CD14-positive monocyte (primary cell): Measurements from ENCODE around the gene ARF6. TPM values are rescaled to one million over a fixed set of nuclear protein-coding genes. Genes with fewer than 3 reads are reported as not detected.

Source experiments
- DNase-seq, 3 donors: peaks; one replicate each; pipeline ENCODE4 v3.0.0-alpha.2; 2011 to 2022
- H2AFZ ChIP-seq: 2 replicates; pipeline ENCODE4 v1.6.0; 2012; ENCODE audit warnings: mild to moderate bottlenecking, low read depth, low read length, inconsistent platforms; ENCODE audit not compliant: insufficient read depth, poor library complexity, severe bottlenecking
- H3K27ac ChIP-seq, 2 donors: 1 replicate in 1 of 2; 2 replicates in 1 of 2; pipeline ENCODE4 v1.5.1; 2012 to 2013; ENCODE audit warnings: low read length in 2 of 2, control low read depth in 1 of 2, inconsistent platforms in 1 of 2, low read depth in 1 of 2, mild to moderate bottlenecking in 1 of 2
- H3K27me3 ChIP-seq, 2 donors: one replicate each; pipeline versions ENCODE4 v1.6.0 to v1.6.1; 2011 to 2013; ENCODE audit warnings: low read length in 2 of 2; ENCODE audit not compliant: control insufficient read depth in 2 of 2, insufficient read depth in 2 of 2
- H3K36me3 ChIP-seq, 2 donors: replicated peaks in 1 of 2; 1 replicate in 1 of 2; 2 replicates in 1 of 2; pipeline versions ENCODE4 v1.5.1 to v1.6.1; 2012 to 2013; ENCODE audit warnings: low read length in 2 of 2, control low read depth in 1 of 2, inconsistent platforms in 1 of 2, mild to moderate bottlenecking in 1 of 2; ENCODE audit not compliant: insufficient read depth in 2 of 2, control insufficient read depth in 1 of 2
- H3K4me1 ChIP-seq, 2 donors: 1 replicate in 1 of 2; 2 replicates in 1 of 2; pipeline versions ENCODE4 v1.5.1 to v1.6.1; 2012 to 2013; ENCODE audit warnings: low read length in 2 of 2, control low read depth in 1 of 2, inconsistent platforms in 1 of 2, mild to moderate bottlenecking in 1 of 2, moderate library complexity in 1 of 2; ENCODE audit not compliant: insufficient read depth in 2 of 2, control insufficient read depth in 1 of 2
- H3K4me2 ChIP-seq: replicated peaks from 2 replicates; pipeline ENCODE3; 2012; ENCODE audit warnings: low read length, moderate library complexity, mild to moderate bottlenecking; ENCODE audit not compliant: poor library complexity, severe bottlenecking; ENCODE audit errors: extremely low read depth
- H3K4me3 ChIP-seq, 3 experiments: fragments of 200-600 bp in 1 of 3; sonication (generic) in 1 of 3; replicated peaks in 1 of 3; 1 replicate in 2 of 3; 2 replicates in 1 of 3; pipeline ENCODE4 v1.5.1; 2011 to 2013; ENCODE audit warnings: low read length in 3 of 3, mild to moderate bottlenecking in 3 of 3, control low read depth in 2 of 3, low read depth in 2 of 3, inconsistent platforms in 1 of 3, moderate library complexity in 1 of 3
- H3K79me2 ChIP-seq: 2 replicates; pipeline ENCODE4 v1.6.0; 2012; ENCODE audit warnings: mild to moderate bottlenecking, control low read depth, inconsistent platforms, low read length, moderate library complexity; ENCODE audit not compliant: insufficient read depth
- H3K9ac ChIP-seq: 2 replicates; pipeline ENCODE4 v1.6.0; 2017; ENCODE audit warnings: low read length, mild to moderate bottlenecking; ENCODE audit not compliant: insufficient read depth, poor library complexity, severe bottlenecking
- H3K9me3 ChIP-seq, 2 donors: replicated peaks in 1 of 2; 1 replicate in 1 of 2; 2 replicates in 1 of 2; pipeline versions ENCODE4 v1.5.1 to v1.6.1; 2012 to 2013; ENCODE audit warnings: low read length in 2 of 2, control low read depth in 1 of 2; ENCODE audit not compliant: control insufficient read depth in 1 of 2, insufficient read depth in 1 of 2
- H4K20me1 ChIP-seq: 2 replicates; pipeline ENCODE4 v1.6.0; 2012; ENCODE audit warnings: mild to moderate bottlenecking, low read length, control low read depth, moderate library complexity; ENCODE audit not compliant: insufficient read depth
- H3K27ac Mint-ChIP-seq, 7 donors: one replicate each; pipeline ENCODE4 v1.8.0; 2020; ENCODE audit warnings: mild to moderate bottlenecking in 7 of 7, mixed read lengths in 7 of 7, moderate library complexity in 6 of 7, inconsistent platforms in 2 of 7
- H3K27me3 Mint-ChIP-seq, 3 donors: one replicate each; pipeline ENCODE4 v1.8.0; 2021 to 2022; ENCODE audit warnings: low read depth in 3 of 3, mild to moderate bottlenecking in 3 of 3, mixed read lengths in 3 of 3, moderate library complexity in 3 of 3, inconsistent platforms in 1 of 3
- H3K36me3 Mint-ChIP-seq, 2 donors: one replicate each; pipeline ENCODE4 v1.8.0; 2020; ENCODE audit warnings: mixed read lengths in 2 of 2, inconsistent platforms in 1 of 2, mild to moderate bottlenecking in 1 of 2
- H3K4me1 Mint-ChIP-seq: one replicate; pipeline ENCODE4 v1.8.0; 2020; ENCODE audit warnings: mild to moderate bottlenecking, mixed read lengths
- H3K4me3 Mint-ChIP-seq, 2 donors: one replicate each; pipeline ENCODE4 v1.8.0; 2020; ENCODE audit warnings: mild to moderate bottlenecking in 2 of 2, mixed read lengths in 2 of 2, moderate library complexity in 1 of 2
- H3K9me3 Mint-ChIP-seq, 7 donors: one replicate each; pipeline ENCODE4 v1.8.0; 2020 to 2022; ENCODE audit warnings: mixed read lengths in 7 of 7, mild to moderate bottlenecking in 6 of 7, moderate library complexity in 6 of 7, inconsistent platforms in 2 of 7
- WGBS: methylation state at CpG from one replicate; pipeline ENCODE4 v1.1.5; 2013; ENCODE audit warnings: missing lambda C conversion rate; ENCODE audit not compliant: insufficient coverage; 5-methylcytosine and 5-hydroxymethylcytosine counted together
- intact Hi-C, 2 donors: fragments of 100-400 bp; cut with micrococcal nuclease; formaldehyde crosslinking; loops; one replicate each; pipeline versions ENCODE4 v1.15.0 to v1.15.1; 2023
- polyA plus RNA-seq, 3 donors: library from polyadenylated mRNA; depleted of rRNA in 1 of 3; unstranded in 2 of 3; stranded (reverse) in 1 of 3; fragments of 300-500 nt in 2 of 3; fragments of >200 nt in 1 of 3; fragmentation: Illumina TruSeq in 2 of 3; gene quantifications; 1 replicate in 2 of 3; 2 replicates in 1 of 3; pipeline ENCODE4 v1.2.3, GENCODE V29; 2012 to 2021
- TF ChIP-seq, protein P1 (sequence below): fragments of 200-600 bp; IDR thresholded peaks from one replicate; pipeline ENCODE4 v1.8.0; 2022; ENCODE audit warnings: antibody characterized with exemption, mild to moderate bottlenecking

ARF6 gene
- polyA plus RNA-seq, 3 donors = 76.4 to 136 (median 120) TPM

DNA sequence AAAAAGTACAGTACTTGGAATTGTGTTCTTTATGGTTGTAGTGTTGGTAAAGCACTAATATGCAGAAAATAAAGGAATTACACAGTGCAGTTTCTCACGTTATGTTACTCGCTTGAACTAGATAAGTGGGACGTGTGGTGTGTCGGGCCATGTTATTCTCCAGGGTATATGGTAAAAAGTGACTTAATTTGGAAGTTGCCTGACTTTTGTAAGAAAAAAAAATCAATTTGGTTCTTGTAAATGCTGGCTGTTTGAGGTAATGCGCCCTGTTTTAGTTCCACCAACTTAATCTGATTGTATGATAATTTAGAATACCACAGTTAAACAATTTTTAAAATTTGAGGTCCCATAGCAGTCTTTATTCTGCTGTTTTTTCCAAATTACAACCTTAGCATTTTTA, 4.1 kb downstream of the ARF6 start:
- no peak for DNase-seq
- Histone ChIP-seq H3K4me2 (peak overlapping the region; percentile 76), H3K79me2 (peaks cover 83% of the 10 kb centered on the region), H4K20me1 (peaks cover 59% of the 10 kb centered on the region), H3K36me3 (peaks cover 7 to 8% of the 10 kb centered on the region in 2 donors), H3K9me3 (no peaks in the 10 kb centered on the region), H3K27me3 (no peaks in the 10 kb centered on the region), H3K27ac (peak overlapping the region in 1 of 2 donors; percentile 41), H2AFZ (no peak overlapping the region), H3K4me3 (peak overlapping the region in 1 of 3 experiments; percentile 100), H3K9ac (no peak overlapping the region), H3K4me1 (peaks cover 21 to 55% of the 10 kb centered on the region in 2 donors)
- TF ChIP-seq, protein P1, sequence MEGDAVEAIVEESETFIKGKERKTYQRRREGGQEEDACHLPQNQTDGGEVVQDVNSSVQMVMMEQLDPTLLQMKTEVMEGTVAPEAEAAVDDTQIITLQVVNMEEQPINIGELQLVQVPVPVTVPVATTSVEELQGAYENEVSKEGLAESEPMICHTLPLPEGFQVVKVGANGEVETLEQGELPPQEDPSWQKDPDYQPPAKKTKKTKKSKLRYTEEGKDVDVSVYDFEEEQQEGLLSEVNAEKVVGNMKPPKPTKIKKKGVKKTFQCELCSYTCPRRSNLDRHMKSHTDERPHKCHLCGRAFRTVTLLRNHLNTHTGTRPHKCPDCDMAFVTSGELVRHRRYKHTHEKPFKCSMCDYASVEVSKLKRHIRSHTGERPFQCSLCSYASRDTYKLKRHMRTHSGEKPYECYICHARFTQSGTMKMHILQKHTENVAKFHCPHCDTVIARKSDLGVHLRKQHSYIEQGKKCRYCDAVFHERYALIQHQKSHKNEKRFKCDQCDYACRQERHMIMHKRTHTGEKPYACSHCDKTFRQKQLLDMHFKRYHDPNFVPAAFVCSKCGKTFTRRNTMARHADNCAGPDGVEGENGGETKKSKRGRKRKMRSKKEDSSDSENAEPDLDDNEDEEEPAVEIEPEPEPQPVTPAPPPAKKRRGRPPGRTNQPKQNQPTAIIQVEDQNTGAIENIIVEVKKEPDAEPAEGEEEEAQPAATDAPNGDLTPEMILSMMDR = peak; percentile 12
- H3K27me3 Mint-ChIP-seq = no peaks in the 10 kb centered on the region
- peak overlapping the region; percentile 68 to 97 for H3K4me3 Mint-ChIP-seq
- no peaks in the 10 kb centered on the region for H3K9me3 Mint-ChIP-seq
- peaks cover 38 to 39% of the 10 kb centered on the region in 2 donors for H3K36me3 Mint-ChIP-seq
- peaks cover 29% of the 10 kb centered on the region for H3K4me1 Mint-ChIP-seq
- peak overlapping the region in 4 of 7 donors; percentile 40 to 99 (median 58) for H3K27ac Mint-ChIP-seq
- 96% methylated on average over 4 of the region's 5 CpGs for WGBS
- intact Hi-C loops = loop anchor here in 1 of 2 donors (5.0 to 10.0 kb wide), 2 partner anchors 35 to 208 kb away; no protein-coding TSS in a partner anchor

DNA sequence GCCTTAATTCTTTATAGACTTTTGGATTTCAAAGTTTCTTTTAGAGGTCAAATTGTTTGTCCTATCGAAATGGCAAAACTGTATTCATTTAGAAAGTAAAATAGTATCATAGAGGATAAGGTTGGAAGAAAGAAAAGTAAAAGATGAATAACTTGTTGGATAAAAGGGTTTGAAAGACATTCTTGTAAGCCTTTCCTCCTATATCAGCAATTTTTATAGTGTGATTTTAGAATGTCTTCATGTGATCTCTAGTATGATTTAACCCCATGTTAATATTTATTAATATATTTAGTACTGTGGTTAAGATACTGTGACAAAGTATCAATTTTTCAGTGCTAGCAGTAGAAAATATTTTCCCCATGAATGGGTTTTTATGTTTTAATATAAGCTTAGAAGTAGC, 4.5 kb downstream of the ARF6 start:
- H3K4me1 Mint-ChIP-seq = peaks cover 25% of the 10 kb centered on the region
- peaks cover 18 to 51% of the 10 kb centered on the region in 2 donors for H3K4me1 ChIP-seq
- no peaks in the 10 kb centered on the region for H3K9me3 ChIP-seq
- H3K79me2 ChIP-seq = peaks cover 83% of the 10 kb centered on the region
- H3K27me3 ChIP-seq = no peaks in the 10 kb centered on the region
- TF ChIP-seq, protein P1 = no peak
- H2AFZ ChIP-seq = no peak overlapping the region
- H3K27me3 Mint-ChIP-seq = no peaks in the 10 kb centered on the region
- H3K9ac ChIP-seq = no peak overlapping the region
- no peak for DNase-seq
- peak overlapping the region; percentile 76 for H3K4me2 ChIP-seq
- peaks cover 59% of the 10 kb centered on the region for H4K20me1 ChIP-seq
- intact Hi-C loops = loop anchor here in 1 of 2 donors (5.0 to 10.0 kb wide), 2 partner anchors 35 to 207 kb away; no protein-coding TSS in a partner anchor
- H3K36me3 ChIP-seq = peaks cover 7 to 8% of the 10 kb centered on the region in 2 donors
- no CpG with 5 or more reads among the region's 1 CpG for WGBS
- peak overlapping the region in 1 of 3 experiments; percentile 100 for H3K4me3 ChIP-seq
- H3K4me3 Mint-ChIP-seq = peak overlapping the region; percentile 16 to 97
- H3K36me3 Mint-ChIP-seq = peaks cover 40 to 43% of the 10 kb centered on the region in 2 donors
- H3K9me3 Mint-ChIP-seq = peaks cover 0 to 2% (median 0%) of the 10 kb centered on the region in 7 donors
- peak overlapping the region in 1 of 2 donors; percentile 58 for H3K27ac ChIP-seq
- H3K27ac Mint-ChIP-seq = peak overlapping the region in 3 of 7 donors; percentile 55 to 99 (median 60)
